ENCODE results near the gene HIVEP1. TPM values are rescaled to one million over a fixed set of nuclear protein-coding genes. Genes with fewer than 3 reads are reported as not detected.

Gene HIVEP1
- total and polyA plus RNA-seq, 2 of the 13 experiments (the other 11 are each of a cell fraction or from before 2014, with no cell fraction given) = 7.4 to 9.9 TPM

DNA sequence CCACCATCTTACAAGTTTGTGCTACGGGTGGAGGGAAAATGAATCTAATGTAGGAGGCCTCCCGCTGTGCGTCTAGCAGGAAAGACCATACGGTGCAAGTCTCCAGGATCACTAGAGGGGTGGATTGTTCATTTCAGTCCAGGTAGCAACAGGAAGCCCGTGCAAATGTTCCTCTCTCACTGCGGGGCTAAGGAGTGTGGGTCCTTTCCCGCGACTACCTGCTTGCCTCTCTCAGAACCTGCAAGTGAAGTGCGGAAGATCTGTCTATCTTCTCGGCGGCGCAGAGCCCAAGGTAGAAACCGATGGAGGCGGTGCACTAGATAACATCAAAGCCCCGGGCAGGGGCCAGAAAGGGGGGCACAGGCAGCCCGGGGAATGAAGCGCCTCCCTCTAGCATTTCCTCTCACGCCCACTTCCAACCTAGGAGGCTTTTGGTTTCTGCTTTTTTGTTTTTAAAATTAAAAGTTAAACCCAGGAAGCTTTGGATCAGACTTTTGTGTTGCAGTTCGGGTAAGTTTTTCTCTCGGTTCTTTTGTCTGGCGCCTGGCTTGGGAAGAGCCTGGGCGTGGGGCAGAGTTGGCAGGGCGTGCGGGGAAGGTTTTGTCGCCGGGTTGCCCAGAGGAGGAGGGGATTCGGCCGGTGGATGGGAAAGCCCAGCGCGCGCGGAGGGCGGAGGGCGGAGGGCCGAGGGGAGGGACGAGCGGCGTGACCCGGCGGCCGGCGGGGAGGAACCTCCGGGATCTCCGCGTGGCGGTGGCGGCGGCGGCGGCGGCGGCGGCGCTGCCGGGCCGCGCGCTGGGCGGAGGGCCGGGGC, 3.5 kb upstream of the HIVEP1 start (continued):
- TF ChIP-seq, protein P1, sequence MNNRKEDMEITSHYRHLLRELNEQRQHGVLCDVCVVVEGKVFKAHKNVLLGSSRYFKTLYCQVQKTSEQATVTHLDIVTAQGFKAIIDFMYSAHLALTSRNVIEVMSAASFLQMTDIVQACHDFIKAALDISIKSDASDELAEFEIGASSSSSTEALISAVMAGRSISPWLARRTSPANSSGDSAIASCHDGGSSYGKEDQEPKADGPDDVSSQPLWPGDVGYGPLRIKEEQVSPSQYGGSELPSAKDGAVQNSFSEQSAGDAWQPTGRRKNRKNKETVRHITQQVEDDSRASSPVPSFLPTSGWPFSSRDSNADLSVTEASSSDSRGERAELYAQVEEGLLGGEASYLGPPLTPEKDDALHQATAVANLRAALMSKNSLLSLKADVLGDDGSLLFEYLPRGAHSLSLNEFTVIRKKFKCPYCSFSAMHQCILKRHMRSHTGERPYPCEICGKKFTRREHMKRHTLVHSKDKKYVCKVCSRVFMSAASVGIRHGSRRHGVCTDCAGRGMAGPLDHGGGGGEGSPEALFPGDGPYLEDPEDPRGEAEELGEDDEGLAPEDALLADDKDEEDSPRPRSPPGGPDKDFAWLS (CRISPR knock-in tag; IDR thresholded peaks at IDR 0.05; ENCODE audit: borderline replicate concordance) = no peak
- no peak for TF ChIP-seq MAFK (conservative IDR thresholded peaks at IDR 0.05 in 1 of 2, IDR thresholded peaks at IDR 0.05 in 1 of 2; ENCODE audit: low read length in 2 of 2)
- TF ChIP-seq PTBP1 (IDR thresholded peaks at IDR 0.05; ENCODE audit: low read depth, low read length, poor library complexity, severe bottlenecking) = no peak
- TF ChIP-seq ELF3 (CRISPR knock-in tag; IDR thresholded peaks at IDR 0.05) = peak; percentile 60; the same call in 1 of the 2 replicates
- TF ChIP-seq TGIF2 (CRISPR knock-in tag; IDR thresholded peaks at IDR 0.05) = peak; percentile 72
- TF ChIP-seq ZNF17 (CRISPR knock-in tag; IDR thresholded peaks at IDR 0.05) = no peak
- no peak for TF ChIP-seq PRMT3 (CRISPR knock-in tag; IDR thresholded peaks at IDR 0.05; ENCODE audit: borderline replicate concordance, low read depth)
- no peak for TF ChIP-seq RFX5 (IDR thresholded peaks at IDR 0.05; ENCODE audit: low read depth, low read length)
- TF ChIP-seq MTA1 (CRISPR knock-in tag; IDR thresholded peaks at IDR 0.05; ENCODE audit: borderline replicate concordance) = peak; percentile 79; the same call in 1 of the 2 replicates
- no peak for TF ChIP-seq ZBTB20 (CRISPR knock-in tag; IDR thresholded peaks at IDR 0.05; ENCODE audit: borderline replicate concordance, low read depth)
- TF ChIP-seq ZNF567 (CRISPR knock-in tag; IDR thresholded peaks at IDR 0.05; ENCODE audit: borderline replicate concordance) = 0 out of 2 replicates have a peak, but pooled peaks have one; percentile 55
- TF ChIP-seq CREB1 (IDR thresholded peaks at IDR 0.05) = no peak
- peak; percentile 70 for TF ChIP-seq CREB1 (CRISPR knock-in tag; IDR thresholded peaks at IDR 0.05)
- peak; percentile 58; the same call in 1 of the 2 replicates for TF ChIP-seq ZNF768 (CRISPR knock-in tag; IDR thresholded peaks at IDR 0.05)
- TF ChIP-seq RFX3 (CRISPR knock-in tag; IDR thresholded peaks at IDR 0.05) = 0 out of 2 replicates have a peak, but pooled peaks have one; percentile 13
- peak; percentile 54 for TF ChIP-seq U2AF1 (optimal IDR thresholded peaks at IDR 0.05; ENCODE audit: low read depth, low read length)
- TF ChIP-seq, protein P2, sequence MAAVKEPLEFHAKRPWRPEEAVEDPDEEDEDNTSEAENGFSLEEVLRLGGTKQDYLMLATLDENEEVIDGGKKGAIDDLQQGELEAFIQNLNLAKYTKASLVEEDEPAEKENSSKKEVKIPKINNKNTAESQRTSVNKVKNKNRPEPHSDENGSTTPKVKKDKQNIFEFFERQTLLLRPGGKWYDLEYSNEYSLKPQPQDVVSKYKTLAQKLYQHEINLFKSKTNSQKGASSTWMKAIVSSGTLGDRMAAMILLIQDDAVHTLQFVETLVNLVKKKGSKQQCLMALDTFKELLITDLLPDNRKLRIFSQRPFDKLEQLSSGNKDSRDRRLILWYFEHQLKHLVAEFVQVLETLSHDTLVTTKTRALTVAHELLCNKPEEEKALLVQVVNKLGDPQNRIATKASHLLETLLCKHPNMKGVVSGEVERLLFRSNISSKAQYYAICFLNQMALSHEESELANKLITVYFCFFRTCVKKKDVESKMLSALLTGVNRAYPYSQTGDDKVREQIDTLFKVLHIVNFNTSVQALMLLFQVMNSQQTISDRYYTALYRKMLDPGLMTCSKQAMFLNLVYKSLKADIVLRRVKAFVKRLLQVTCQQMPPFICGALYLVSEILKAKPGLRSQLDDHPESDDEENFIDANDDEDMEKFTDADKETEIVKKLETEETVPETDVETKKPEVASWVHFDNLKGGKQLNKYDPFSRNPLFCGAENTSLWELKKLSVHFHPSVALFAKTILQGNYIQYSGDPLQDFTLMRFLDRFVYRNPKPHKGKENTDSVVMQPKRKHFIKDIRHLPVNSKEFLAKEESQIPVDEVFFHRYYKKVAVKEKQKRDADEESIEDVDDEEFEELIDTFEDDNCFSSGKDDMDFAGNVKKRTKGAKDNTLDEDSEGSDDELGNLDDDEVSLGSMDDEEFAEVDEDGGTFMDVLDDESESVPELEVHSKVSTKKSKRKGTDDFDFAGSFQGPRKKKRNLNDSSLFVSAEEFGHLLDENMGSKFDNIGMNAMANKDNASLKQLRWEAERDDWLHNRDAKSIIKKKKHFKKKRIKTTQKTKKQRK (IDR thresholded peaks at IDR 0.05; ENCODE audit: low read length) = no peak
- peak; percentile 43; the same call in 1 of the 2 replicates for TF ChIP-seq ONECUT2 (CRISPR knock-in tag; IDR thresholded peaks at IDR 0.05)
- TF ChIP-seq, protein P3, sequence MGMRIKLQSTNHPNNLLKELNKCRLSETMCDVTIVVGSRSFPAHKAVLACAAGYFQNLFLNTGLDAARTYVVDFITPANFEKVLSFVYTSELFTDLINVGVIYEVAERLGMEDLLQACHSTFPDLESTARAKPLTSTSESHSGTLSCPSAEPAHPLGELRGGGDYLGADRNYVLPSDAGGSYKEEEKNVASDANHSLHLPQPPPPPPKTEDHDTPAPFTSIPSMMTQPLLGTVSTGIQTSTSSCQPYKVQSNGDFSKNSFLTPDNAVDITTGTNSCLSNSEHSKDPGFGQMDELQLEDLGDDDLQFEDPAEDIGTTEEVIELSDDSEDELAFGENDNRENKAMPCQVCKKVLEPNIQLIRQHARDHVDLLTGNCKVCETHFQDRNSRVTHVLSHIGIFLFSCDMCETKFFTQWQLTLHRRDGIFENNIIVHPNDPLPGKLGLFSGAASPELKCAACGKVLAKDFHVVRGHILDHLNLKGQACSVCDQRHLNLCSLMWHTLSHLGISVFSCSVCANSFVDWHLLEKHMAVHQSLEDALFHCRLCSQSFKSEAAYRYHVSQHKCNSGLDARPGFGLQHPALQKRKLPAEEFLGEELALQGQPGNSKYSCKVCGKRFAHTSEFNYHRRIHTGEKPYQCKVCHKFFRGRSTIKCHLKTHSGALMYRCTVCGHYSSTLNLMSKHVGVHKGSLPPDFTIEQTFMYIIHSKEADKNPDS (CRISPR knock-in tag; IDR thresholded peaks at IDR 0.05) = no peak

All from HepG2 (cell line).